Effector CD4-positive, alpha-beta T cell (primary cell): ENCODE data around the gene AKAP9.
"Not testable (repeated sequence)": the region's sequence is repeated elsewhere in the genome, so short reads cannot be mapped to it uniquely, and the experiment has no call there.

Source experiments
- DNase-seq: peaks from one replicate; pipeline ENCODE4 v3.0.0-alpha.2; 2020
- total RNA-seq: gene quantifications from one replicate; lab custom pipeline; 2026; lab: John Stamatoyannopoulos, UW

Gene AKAP9
- total RNA-seq, result 302 reads per million, percentile 95 among the genes with 10 or more reads in this experiment

GRCh38 chr7:91940572-91941341 lies at the start of gene AKAP9:
AKAP9 (plus strand) TSS chr7:91940862; CDS start chr7:91941100, 238 bp downstream.
- DNase-seq, result peak; percentile 84

GRCh38 chr7:91892099-91892705 lies 48.5 kb upstream of the AKAP9 start:
- no peak for DNase-seq

GRCh38 chr7:91892821-91893340 lies 47.8 kb upstream of the AKAP9 start:
- no peak for DNase-seq

- not testable (repeated sequence) for DNase-seq
These were observed 47.0 kb upstream of the AKAP9 start for GRCh38 chr7:91893699-91894098.

- DNase-seq, result no peak
These were observed 45.7 kb upstream of the AKAP9 start for GRCh38 chr7:91894781-91895480.

- no peak for DNase-seq
These were observed 42.2 kb upstream of the AKAP9 start for GRCh38 chr7:91898240-91898992.

GRCh38 chr7:91899563-91899962 lies 41.1 kb upstream of the AKAP9 start:
- no peak for DNase-seq

GRCh38 chr7:91910171-91910570 lies 30.5 kb upstream of the AKAP9 start:
- no peak for DNase-seq

- DNase-seq, result no peak
These were observed 29.5 kb upstream of the AKAP9 start for GRCh38 chr7:91911121-91911520.

GRCh38 chr7:91912494-91912893 lies 28.2 kb upstream of the AKAP9 start:
- DNase-seq, result no peak

- no peak for DNase-seq
These were observed 27.1 kb upstream of the AKAP9 start for GRCh38 chr7:91913612-91914011.

- no peak for DNase-seq
These were observed 25.1 kb upstream of the AKAP9 start for GRCh38 chr7:91915401-91916050.

GRCh38 chr7:91916051-91916440 lies 24.6 kb upstream of the AKAP9 start:
- no peak for DNase-seq

GRCh38 chr7:91918356-91918755 lies 22.3 kb upstream of the AKAP9 start:
- DNase-seq, result no peak

GRCh38 chr7:91922857-91923256 lies 17.8 kb upstream of the AKAP9 start:
- DNase-seq, result no peak

- DNase-seq, result no peak
These were observed 12.8 kb upstream of the AKAP9 start for GRCh38 chr7:91927912-91928311.

- DNase-seq, result no peak
These were observed 11.2 kb upstream of the AKAP9 start for GRCh38 chr7:91929463-91929862.

- no peak for DNase-seq
These were observed 491 bp upstream of the AKAP9 start for GRCh38 chr7:91940171-91940570.

GRCh38 chr7:91941450-91941849 lies 788 bp downstream of the AKAP9 start:
- peak; percentile 21 for DNase-seq

- no peak for DNase-seq
These were observed 1.6 kb downstream of the AKAP9 start for GRCh38 chr7:91942312-91942711.

- DNase-seq, result not testable (repeated sequence)
These were observed 4.3 kb downstream of the AKAP9 start for GRCh38 chr7:91944970-91945369.

- DNase-seq, result no peak
These were observed 4.8 kb downstream of the AKAP9 start for GRCh38 chr7:91945476-91945875.
